Peyer's patch (tissue), 4 donors: Measurements from ENCODE around the gene MTARC1.

Source experiments
- CTCF ChIP-seq, 6 experiments: fragments of 450-650 bp in 4 of 6; fragments of 200-600 bp in 2 of 6; sonication (generic) in 1 of 6; IDR thresholded peaks; one replicate each; pipeline ENCODE4 v1.5.1; 2017 to 2019; ENCODE audit warnings: antibody characterized with exemption in 6 of 6, mild to moderate bottlenecking in 3 of 6, moderate library complexity in 1 of 6
- POLR2A ChIP-seq, 2 donors: fragments of 450-650 bp; IDR thresholded peaks; one replicate each; pipeline ENCODE4 v1.5.1; 2017; ENCODE audit warnings: antibody characterized with exemption in 2 of 2, mild to moderate bottlenecking in 2 of 2, moderate library complexity in 2 of 2

DNA sequence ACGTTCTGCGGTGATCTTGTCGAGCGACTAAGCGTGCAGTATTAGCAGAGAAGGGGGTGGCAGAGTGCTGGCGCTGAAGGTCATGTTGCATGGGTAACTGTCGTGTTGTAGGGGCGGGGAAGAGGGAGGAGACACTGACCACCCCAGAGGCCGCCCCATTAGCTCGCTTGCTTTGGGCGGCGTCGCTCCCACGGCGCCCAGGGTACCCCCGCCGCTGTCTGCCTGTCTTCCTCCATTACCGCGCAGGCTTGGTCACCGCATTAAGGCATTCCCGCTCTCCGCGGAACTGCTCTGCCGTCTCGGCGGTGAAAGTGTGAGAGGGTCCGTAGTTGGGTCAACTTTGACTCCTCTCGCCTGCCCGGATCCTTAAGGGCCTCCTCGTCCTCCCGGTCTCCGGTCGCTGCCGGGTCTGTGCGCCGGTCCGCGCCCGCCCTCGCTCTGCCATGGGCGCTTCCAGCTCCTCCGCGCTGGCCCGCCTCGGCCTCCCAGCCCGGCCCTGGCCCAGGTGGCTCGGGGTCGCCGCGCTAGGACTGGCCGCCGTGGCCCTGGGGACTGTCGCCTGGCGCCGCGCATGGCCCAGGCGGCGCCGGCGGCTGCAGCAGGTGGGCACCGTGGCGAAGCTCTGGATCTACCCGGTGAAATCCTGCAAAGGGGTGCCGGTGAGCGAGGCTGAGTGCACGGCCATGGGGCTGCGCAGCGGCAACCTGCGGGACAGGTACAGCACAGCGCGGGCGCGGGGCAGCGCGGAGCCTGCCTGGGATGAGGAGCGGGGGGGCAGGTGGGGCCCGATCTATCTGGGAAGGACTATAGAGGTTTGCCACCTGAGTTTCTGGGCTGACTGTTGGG lies 38.4 kb upstream of the MTARC1 start, which contains the start of gene MTARC2:
- TF ChIP-seq POLR2A (IDR thresholded peaks at IDR 0.05) (peak; percentile 76 to 87), CTCF (IDR thresholded peaks at IDR 0.05) (peak in 1 of 6 experiments; percentile 14)
